ENCODE data around the gene EDARADD.

GRCh38 chr1:236518322-236518721 is 124.2 kb downstream of the EDARADD start:
- TF ChIP-seq YY1 (IDR thresholded peaks at IDR 0.05; ENCODE audit: insufficient read depth, insufficient read length) (no peak), SUZ12 (IDR thresholded peaks at IDR 0.05; ENCODE audit: extremely low read depth, insufficient read depth, insufficient read length) (no peak)

Data from NT2/D1 (cell line).